Amniotic epithelial cell (primary cell): ENCODE data around the gene ILKAP.

Experiments used
- DNase-seq: peaks from one replicate; pipeline ENCODE4 v3.0.0-alpha.2; 2010; ENCODE audit warnings: low read depth

The ILKAP gene

GRCh38 chr2:238149841-238150572, 53.5 kb downstream of the ILKAP start:
- no peak for DNase-seq

GRCh38 chr2:238148981-238149380, 54.5 kb downstream of the ILKAP start:
- DNase-seq: no peak

- DNase-seq: no peak
Measured at GRCh38 chr2:238146884-238147544, 56.5 kb downstream of the ILKAP start.

GRCh38 chr2:238145851-238146250, 57.6 kb downstream of the ILKAP start:
- DNase-seq: no peak

- no peak for DNase-seq
Measured at GRCh38 chr2:238145046-238145445, 58.4 kb downstream of the ILKAP start.

- DNase-seq: no peak
Measured at GRCh38 chr2:238144262-238144661, 59.2 kb downstream of the ILKAP start.

GRCh38 chr2:238143239-238143951, 60.1 kb downstream of the ILKAP start:
- DNase-seq: no peak

- DNase-seq: no peak
Measured at GRCh38 chr2:238142382-238143205, 60.9 kb downstream of the ILKAP start.

- DNase-seq: no peak
Measured at GRCh38 chr2:238141541-238142318, 61.8 kb downstream of the ILKAP start.

GRCh38 chr2:238140721-238141540, 62.6 kb downstream of the ILKAP start:
- no peak for DNase-seq

GRCh38 chr2:238140040-238140439, 63.5 kb downstream of the ILKAP start:
- DNase-seq: no peak

- DNase-seq: no peak
Measured at GRCh38 chr2:238139196-238140039, 64.1 kb downstream of the ILKAP start.

GRCh38 chr2:238138331-238139195, 64.9 kb downstream of the ILKAP start, which contains the start of gene KLHL30:
Gene KLHL30 (plus strand): TSS chr2:238138668. CDS start chr2:238140755, 2,087 bp downstream.
- no peak for DNase-seq

- no peak for DNase-seq
Measured at GRCh38 chr2:238137885-238138284, 65.6 kb downstream of the ILKAP start.

- peak; percentile 85 for DNase-seq
Measured at GRCh38 chr2:238136820-238137537, 66.5 kb downstream of the ILKAP start.

GRCh38 chr2:238135601-238136150, 67.8 kb downstream of the ILKAP start:
- no peak for DNase-seq

GRCh38 chr2:238134393-238134785, 69.1 kb downstream of the ILKAP start:
- DNase-seq: no peak
